Mesenteric fat pad (tissue), 1 donor: ENCODE results near the gene SMYD3. TPM values are rescaled to one million over a fixed set of nuclear protein-coding genes. Genes with fewer than 3 reads are reported as not detected.
"Not testable (repeated sequence)": the region's sequence is repeated elsewhere in the genome, so short reads cannot be mapped to it uniquely, and the experiment has no call there.

Experiments used
- DNase-seq: peaks from one replicate; pipeline ENCODE4 v3.0.0-alpha.2; 2020; ENCODE audit warnings: low spot score
- total RNA-seq: library from RNA; stranded (reverse); fragmentation: NEBNext Ultra II Directional; extraction: Animal tissue kit (Norgen Biotek cat#: 25700); gene quantifications from one replicate; pipeline ENCODE4 v1.2.1, GENCODE V29; 2021
- donor health status: DM: yes; HTN: yes; CAD: no.

The SMYD3 gene
- total RNA-seq, 1 donor from 2014 or later, result 12.4 TPM

GRCh38 chr1:246040200-246040890 is 466.7 kb downstream of the SMYD3 start:
- no peak for DNase-seq

DNA sequence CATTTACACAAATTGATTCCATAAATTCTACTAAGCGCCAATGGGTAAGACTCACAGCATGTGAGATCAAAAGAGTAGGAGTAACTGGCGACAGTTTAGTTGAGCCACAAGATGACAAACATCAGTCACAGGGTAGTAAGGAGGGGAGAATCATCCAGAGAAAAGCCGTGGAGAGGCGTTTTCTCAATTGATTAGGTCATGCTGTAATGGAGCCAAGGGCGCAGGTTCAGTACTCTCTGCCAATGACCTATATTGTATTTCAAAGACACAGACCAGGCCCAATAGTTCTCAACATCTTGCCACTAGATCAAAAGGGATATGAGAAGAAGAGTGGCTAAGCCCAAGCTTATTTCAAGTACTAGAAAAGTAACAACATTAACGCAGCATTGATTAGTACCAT is 467.5 kb downstream of the SMYD3 start:
- DNase-seq, result no peak

DNA sequence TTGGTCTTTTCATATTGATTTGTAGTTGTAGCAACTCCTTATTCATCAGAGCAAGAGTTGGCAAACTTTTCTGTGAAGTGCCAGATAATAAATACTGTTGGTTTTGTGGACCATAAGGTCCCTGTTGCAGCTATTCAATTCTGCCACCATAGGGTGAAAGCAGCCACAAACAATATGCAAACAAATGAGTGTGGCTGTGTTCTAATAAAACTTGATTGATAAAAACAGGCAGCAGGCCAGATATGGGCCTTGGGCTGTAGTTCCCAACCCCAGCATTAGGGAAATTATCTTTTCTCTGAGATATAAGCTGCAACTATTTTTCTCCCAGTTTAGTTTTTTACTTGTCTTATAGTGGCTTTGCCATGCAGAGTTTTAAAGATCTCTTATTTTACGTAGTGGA is 469.2 kb downstream of the SMYD3 start:
- no peak for DNase-seq

DNA sequence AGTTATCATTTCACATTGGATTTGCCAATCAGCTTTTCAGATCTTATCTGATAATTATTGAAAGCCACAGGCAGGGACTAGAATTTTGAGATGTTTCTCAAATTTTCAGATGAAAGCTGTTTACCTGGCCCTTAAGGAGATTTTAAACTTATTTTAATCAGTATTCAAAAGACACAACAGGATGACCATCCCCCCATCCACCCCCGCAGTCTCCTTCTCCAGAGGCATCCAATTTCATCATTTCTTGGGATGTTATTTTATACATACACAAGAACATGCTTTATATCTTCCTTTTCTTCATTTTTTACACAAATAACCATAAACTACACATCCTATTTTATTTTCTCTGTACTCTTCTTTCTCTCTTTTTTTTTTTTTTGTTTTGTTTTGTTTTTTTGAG is 470.9 kb downstream of the SMYD3 start:
- DNase-seq, result no peak

DNA sequence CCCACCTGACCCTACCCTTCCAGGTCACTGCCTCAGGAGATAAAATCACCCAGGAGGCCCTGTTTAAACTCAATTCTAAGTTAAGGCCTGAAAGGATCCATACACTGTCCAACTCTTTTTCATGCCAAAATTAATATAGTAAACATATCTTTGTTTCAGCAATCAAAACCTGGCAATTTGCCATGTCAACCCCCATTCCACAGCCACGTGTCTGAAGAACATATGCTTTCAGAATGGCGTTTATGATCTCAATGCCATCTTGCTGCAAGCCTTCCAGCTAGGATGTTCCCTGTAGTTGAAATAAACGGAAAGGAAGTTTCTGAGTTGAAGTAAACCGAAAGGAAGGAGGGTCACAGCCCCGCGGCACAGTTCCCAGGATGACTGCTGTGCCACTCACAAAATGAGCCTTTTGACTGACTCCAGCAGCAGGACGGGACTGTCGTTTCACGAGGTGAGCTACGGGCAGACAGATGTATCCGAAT is 472.0 kb downstream of the SMYD3 start:
- no peak for DNase-seq

DNA sequence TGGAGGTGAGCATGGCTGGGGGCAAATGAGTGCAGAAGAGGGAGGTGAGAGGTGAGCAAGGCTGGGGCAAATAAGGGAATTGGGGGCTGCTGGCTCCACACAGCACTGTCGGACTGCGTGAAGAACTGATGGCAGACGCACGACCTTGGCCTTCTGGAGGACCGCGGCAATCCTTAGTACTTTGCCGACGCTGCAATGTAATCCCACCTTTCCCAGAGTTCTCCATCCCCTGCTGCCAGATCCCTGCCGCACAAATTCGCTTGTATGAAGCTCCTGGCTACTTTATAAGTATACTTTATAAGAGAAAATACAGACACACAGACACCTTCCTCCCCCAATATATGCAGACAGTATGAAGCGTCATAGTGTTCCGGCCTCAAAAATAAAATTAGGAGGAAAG is 472.4 kb downstream of the SMYD3 start:
- no peak for DNase-seq

- DNase-seq, result no peak
Measured at GRCh38 chr1:246032984-246033383, 474.1 kb downstream of the SMYD3 start.

DNA sequence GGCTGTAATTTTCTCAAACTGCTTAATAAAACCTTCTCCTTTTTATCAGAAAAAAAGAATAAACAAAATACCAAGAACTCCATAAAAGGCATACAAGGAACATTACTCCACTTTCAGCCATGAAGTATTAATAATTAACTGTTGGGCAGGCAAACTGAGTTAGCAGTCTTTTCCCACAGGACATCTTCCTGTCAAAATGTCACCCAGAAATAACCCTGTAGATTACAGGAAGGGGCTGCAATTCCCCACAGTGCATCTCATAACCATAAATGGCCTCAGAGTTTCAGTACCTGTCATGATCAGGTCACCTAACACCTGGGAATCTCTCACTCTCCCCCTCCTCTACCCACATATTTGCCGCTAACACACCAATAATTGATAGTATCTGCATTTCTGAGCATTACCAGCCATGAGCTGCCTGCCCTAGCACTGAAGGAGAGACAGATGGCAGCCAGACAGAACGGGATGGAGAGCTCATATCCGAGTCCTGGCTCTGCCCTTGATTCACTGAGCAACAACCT is 475.0 kb downstream of the SMYD3 start:
- DNase-seq, result no peak

- DNase-seq, result no peak
Measured at GRCh38 chr1:246029616-246030015, 477.5 kb downstream of the SMYD3 start.

GRCh38 chr1:246024118-246024517 is 483.0 kb downstream of the SMYD3 start:
- DNase-seq, result not testable (repeated sequence)

- no peak for DNase-seq
Measured at GRCh38 chr1:246020211-246020954, 486.7 kb downstream of the SMYD3 start.

DNA sequence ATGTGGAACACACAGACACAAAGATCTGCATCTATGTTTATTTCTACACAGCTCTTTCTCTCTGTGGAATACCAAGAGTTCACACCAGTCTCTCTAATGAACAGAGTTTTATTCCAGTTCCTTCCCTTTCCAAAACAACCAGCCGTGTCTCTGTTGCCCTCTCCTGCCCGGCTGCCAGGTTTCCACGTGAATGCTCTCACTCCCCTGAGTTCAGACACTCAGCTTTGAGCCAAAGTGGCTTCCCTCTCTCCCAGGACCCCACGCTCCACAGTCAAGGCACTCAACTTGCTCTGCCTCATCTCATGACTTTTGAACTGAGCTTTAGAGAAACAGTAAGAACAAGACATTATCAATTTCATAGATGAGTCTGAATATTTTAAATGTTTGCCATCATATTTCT is 488.9 kb downstream of the SMYD3 start:
- no peak for DNase-seq

GRCh38 chr1:246012341-246012740 is 494.7 kb downstream of the SMYD3 start:
- no peak for DNase-seq

GRCh38 chr1:246010386-246010785 is 496.7 kb downstream of the SMYD3 start:
- DNase-seq, result no peak

GRCh38 chr1:246008363-246008831 is 498.7 kb downstream of the SMYD3 start:
- no peak for DNase-seq

GRCh38 chr1:246005067-246005466 is 502.0 kb downstream of the SMYD3 start:
- no peak for DNase-seq

GRCh38 chr1:246004301-246004700 is 502.8 kb downstream of the SMYD3 start:
- no peak for DNase-seq

GRCh38 chr1:246003442-246003730 is 503.7 kb downstream of the SMYD3 start:
- DNase-seq, result no peak

DNA sequence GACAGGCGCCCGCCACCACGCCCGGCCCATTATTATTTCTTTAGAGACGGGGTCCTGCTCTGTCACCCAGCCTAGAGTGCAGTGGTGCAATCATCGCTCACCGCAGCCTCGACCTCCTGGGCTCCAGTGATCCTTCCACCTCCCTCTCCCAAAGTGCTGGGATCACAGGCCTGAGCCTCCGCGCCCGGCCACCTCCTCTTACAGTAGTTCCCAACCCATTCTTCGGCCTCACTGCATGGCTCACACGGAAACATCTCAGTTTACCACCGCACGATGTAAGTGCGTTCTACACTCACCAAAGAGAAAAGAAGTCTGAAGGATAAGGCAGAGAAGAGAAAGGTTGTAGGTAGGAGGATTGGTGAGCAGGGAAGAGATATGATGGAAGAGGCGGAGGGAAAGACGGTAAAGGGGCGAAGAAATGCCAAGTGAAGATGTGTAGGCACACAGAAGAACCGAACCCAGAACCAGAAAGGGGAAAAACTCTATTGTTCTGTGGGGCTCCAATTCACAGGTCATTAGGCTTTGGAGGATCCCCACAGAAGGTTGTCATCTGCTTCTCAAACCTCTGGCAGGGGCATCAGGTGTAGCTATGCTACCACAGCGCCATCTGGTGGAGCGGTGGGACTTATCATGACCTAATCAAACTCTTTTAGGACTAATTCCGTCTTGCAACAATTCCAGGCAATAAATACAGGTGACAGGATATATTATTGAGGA is 504.2 kb downstream of the SMYD3 start:
- DNase-seq, result no peak

GRCh38 chr1:246001837-246002230 is 505.2 kb downstream of the SMYD3 start:
- DNase-seq, result no peak

GRCh38 chr1:246001142-246001836 is 505.8 kb downstream of the SMYD3 start:
- DNase-seq, result no peak
